ENCODE data around the gene ZNF558. TPM values are rescaled to one million over a fixed set of nuclear protein-coding genes. Genes with fewer than 3 reads are reported as not detected.

The ZNF558 gene
- total and polyA plus RNA-seq, 12 donors = 8.3 to 14.3 (median 11.3) TPM

DNA sequence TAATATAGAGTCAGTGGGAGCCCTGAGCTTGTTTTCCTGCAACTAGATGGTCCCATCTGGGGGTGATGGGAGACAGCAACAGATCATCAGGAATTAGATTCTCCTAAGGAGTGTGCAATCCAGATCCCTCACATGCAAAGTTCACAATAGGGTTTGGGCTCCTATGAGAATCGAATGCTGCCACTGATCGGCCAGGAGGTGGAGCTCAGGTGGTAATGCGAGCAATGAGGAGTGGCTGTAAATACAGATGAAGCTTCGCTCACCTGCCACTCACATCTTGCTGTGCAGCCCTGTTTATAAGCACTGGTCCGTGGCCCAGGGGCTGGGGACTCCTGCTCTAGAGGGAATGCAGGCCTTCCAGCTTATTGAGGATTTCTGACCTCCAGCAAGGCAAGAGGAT is 5.7 kb downstream of the ZNF558 start:
- TF ChIP-seq, protein P1, sequence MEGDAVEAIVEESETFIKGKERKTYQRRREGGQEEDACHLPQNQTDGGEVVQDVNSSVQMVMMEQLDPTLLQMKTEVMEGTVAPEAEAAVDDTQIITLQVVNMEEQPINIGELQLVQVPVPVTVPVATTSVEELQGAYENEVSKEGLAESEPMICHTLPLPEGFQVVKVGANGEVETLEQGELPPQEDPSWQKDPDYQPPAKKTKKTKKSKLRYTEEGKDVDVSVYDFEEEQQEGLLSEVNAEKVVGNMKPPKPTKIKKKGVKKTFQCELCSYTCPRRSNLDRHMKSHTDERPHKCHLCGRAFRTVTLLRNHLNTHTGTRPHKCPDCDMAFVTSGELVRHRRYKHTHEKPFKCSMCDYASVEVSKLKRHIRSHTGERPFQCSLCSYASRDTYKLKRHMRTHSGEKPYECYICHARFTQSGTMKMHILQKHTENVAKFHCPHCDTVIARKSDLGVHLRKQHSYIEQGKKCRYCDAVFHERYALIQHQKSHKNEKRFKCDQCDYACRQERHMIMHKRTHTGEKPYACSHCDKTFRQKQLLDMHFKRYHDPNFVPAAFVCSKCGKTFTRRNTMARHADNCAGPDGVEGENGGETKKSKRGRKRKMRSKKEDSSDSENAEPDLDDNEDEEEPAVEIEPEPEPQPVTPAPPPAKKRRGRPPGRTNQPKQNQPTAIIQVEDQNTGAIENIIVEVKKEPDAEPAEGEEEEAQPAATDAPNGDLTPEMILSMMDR (IDR thresholded peaks at IDR 0.05) = no peak
- Histone ChIP-seq H3K27ac (no peak overlapping the region), H3K9me3 (peaks cover 0 to 1% (median 0%) of the 10 kb centered on the region in 11 donors), H3K36me3 (peaks cover 0 to 89% (median 32%) of the 10 kb centered on the region in 9 donors), H3K27me3 (no peaks in the 10 kb centered on the region), H3K4me1 (peaks cover 0 to 8% (median 5%) of the 10 kb centered on the region in 9 donors), H3K4me3 (no peak overlapping the region)
- intact Hi-C loops (cut with DNase I) = no loop called here
- no peak for DNase-seq
- WGBS, 2 donors = 95 to 96% methylated on average over 5 of the region's 5 CpGs
- no peak for ATAC-seq

DNA sequence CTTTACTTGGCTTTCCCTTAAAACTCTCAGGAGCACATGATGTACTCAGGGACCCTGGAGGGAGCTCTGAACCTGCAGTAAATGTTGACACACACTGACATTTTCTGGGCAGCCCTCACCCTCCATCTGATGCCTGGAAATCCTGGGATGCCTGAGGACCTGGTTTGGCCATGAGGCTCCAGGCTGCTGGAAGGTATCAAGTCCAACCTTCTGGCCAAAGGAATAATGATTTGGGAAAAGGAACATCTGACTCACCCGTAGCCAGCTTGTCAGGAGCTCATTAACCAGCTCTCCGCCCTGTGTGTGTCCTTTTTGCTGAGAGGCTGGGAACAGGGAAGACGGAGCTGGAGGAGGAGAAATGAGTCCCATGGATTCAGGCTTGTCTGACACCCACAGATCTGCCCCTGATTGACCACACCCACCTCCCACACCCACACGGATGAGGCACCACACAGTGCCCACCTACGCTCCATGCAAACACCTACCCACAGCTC is 10.3 kb downstream of the ZNF558 start:
- H3K4me1 ChIP-seq = no peaks in the 10 kb centered on the region
- peaks cover 2 to 95% (median 78%) of the 10 kb centered on the region in 9 donors for H3K36me3 ChIP-seq
- no peak overlapping the region for H3K4me3 ChIP-seq
- ATAC-seq (no peak), DNase-seq (no peak)
- no peak overlapping the region for H3K27ac ChIP-seq
- WGBS, 2 donors = 89 to 94% methylated on average over 5 of the region's 5 CpGs
- intact Hi-C loops (cut with DNase I) = no loop called here
- TF ChIP-seq, protein P1 (IDR thresholded peaks at IDR 0.05) = no peak
- H3K27me3 ChIP-seq = no peaks in the 10 kb centered on the region
- H3K9me3 ChIP-seq = peaks cover 0 to 47% (median 29%) of the 10 kb centered on the region in 11 donors

DNA sequence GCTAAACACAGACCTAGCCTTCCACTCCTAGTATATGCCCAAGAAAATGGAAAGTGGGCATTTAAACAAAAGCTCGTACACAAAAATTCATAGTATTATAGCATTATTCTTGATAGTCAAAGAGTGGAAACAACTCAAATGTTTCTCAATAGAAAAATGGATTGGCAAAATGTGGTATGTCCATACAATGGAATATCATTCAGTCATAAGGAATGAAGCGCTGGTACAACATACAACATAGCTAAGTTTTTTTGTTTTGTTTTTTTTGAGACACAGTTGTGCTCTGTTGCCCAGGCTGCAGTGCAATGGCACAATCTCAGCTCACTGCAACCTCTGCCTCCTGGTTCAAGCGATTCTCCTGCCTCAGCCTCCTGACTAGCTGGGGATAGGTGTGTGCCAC is 11.9 kb downstream of the ZNF558 start:
- no peak for ATAC-seq
- H3K4me1 ChIP-seq = no peaks in the 10 kb centered on the region
- H3K36me3 ChIP-seq = peaks cover 2 to 96% (median 92%) of the 10 kb centered on the region in 9 donors
- H3K27ac ChIP-seq = no peak overlapping the region
- no peaks in the 10 kb centered on the region for H3K27me3 ChIP-seq
- TF ChIP-seq, protein P1 (IDR thresholded peaks at IDR 0.05) = no peak
- DNase-seq = no peak
- no peak overlapping the region for H3K4me3 ChIP-seq
- peaks cover 0 to 63% (median 44%) of the 10 kb centered on the region in 11 donors for H3K9me3 ChIP-seq
- 97 to 100% methylated on average over 3 of the region's 3 CpGs for WGBS, 2 donors
- intact Hi-C loops (cut with DNase I) = no loop called here

DNA sequence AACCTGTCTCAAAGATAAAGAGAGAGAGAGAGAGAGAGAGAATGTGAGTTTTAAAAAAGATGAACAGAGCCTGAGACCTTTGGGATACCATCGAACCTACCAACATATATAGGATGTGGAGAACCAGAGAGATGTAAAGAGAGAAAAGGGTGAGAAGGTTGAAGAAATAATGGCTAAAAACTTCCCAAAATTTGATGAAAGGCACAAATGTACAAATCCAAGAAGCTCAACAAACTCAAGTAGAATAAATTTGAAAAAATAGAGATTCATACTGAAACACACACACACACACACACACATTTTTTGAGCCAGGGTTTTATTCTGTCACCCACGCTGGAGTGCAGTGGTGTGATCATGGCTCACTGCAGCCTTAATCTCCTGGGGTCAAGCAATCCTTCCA is 16.3 kb downstream of the ZNF558 start:
- H3K36me3 ChIP-seq = peaks cover 12 to 100% (median 100%) of the 10 kb centered on the region in 9 donors
- H3K27me3 ChIP-seq = no peaks in the 10 kb centered on the region
- no peak overlapping the region for H3K4me3 ChIP-seq
- TF ChIP-seq, protein P1 (IDR thresholded peaks at IDR 0.05) = no peak
- no peak for DNase-seq
- 97 to 100% methylated on average over 2 of the region's 2 CpGs for WGBS, 2 donors
- H3K27ac ChIP-seq = no peak overlapping the region
- ATAC-seq = no peak
- no peaks in the 10 kb centered on the region for H3K4me1 ChIP-seq
- intact Hi-C loops (cut with DNase I) = no loop called here
- peaks cover 5 to 100% (median 89%) of the 10 kb centered on the region in 11 donors for H3K9me3 ChIP-seq

Data from heart right ventricle (tissue), 16 donors.